CD8-positive, alpha-beta memory T cell (primary cell): ENCODE measurements around the gene SV2C. TPM values are rescaled to one million over a fixed set of nuclear protein-coding genes. Genes with fewer than 3 reads are reported as not detected.

Experiments used
- CTCF ChIA-PET: fragments of 350-600 bp; sonication (Branson Sonifier 250); formaldehyde crosslinking; loops from one replicate; lab custom pipeline; 2021; ENCODE audit warnings: antibody characterized with exemption; lab: Charles Lee
- POLR2A ChIA-PET: fragments of 350-600 bp; sonication (Branson Sonifier 250); formaldehyde crosslinking; loops from one replicate; lab custom pipeline; 2021; ENCODE audit warnings: antibody characterized with exemption; lab: Charles Lee
- DNase-seq, 5 donors: peaks; one replicate each; pipeline versions ENCODE4 v3.0.0 to v3.0.0-alpha.2; 2020 to 2022; ENCODE audit warnings: mixed read lengths in 1 of 5
- H3K27ac ChIP-seq: one replicate; pipeline ENCODE4 v1.7.0; 2013; ENCODE audit warnings: low read depth, mild to moderate bottlenecking, low read length, moderate library complexity
- H3K27me3 ChIP-seq: 2 replicates; pipeline ENCODE4 v1.7.0; 2013; ENCODE audit warnings: low read length, mild to moderate bottlenecking; ENCODE audit not compliant: insufficient read depth, poor library complexity, severe bottlenecking
- H3K36me3 ChIP-seq: 2 replicates; pipeline ENCODE4 v1.7.0; 2013; ENCODE audit warnings: mild to moderate bottlenecking, low read length, moderate library complexity; ENCODE audit not compliant: insufficient read depth
- H3K4me1 ChIP-seq: 2 replicates; pipeline ENCODE4 v1.7.0; 2013; ENCODE audit warnings: mild to moderate bottlenecking, low read length, moderate library complexity; ENCODE audit not compliant: insufficient read depth
- H3K4me3 ChIP-seq: 2 replicates; pipeline ENCODE4 v1.7.0; 2013; ENCODE audit warnings: mild to moderate bottlenecking, low read length
- H3K9me3 ChIP-seq: 2 replicates; pipeline ENCODE4 v1.7.0; 2013; ENCODE audit warnings: mild to moderate bottlenecking, low read length
- H3K27ac Mint-ChIP-seq, 8 donors: one replicate each; pipeline ENCODE4 v1.8.0; 2020 to 2021; ENCODE audit warnings: mixed read lengths in 8 of 8, mild to moderate bottlenecking in 6 of 8, inconsistent platforms in 3 of 8, moderate library complexity in 3 of 8
- H3K27me3 Mint-ChIP-seq, 2 donors: one replicate each; pipeline ENCODE4 v1.8.0; 2020 to 2021; ENCODE audit warnings: mixed read lengths in 2 of 2, mild to moderate bottlenecking in 1 of 2, moderate library complexity in 1 of 2
- H3K36me3 Mint-ChIP-seq, 3 donors: one replicate each; pipeline ENCODE4 v1.8.0; 2020 to 2021; ENCODE audit warnings: mixed read lengths in 3 of 3, inconsistent platforms in 1 of 3, mild to moderate bottlenecking in 1 of 3
- H3K4me1 Mint-ChIP-seq, 3 donors: one replicate each; pipeline ENCODE4 v1.8.0; 2020 to 2021; ENCODE audit warnings: mixed read lengths in 3 of 3, inconsistent platforms in 1 of 3, mild to moderate bottlenecking in 1 of 3
- H3K4me3 Mint-ChIP-seq, 7 donors: one replicate each; pipeline ENCODE4 v1.8.0; 2020 to 2021; ENCODE audit warnings: mixed read lengths in 7 of 7, mild to moderate bottlenecking in 6 of 7, moderate library complexity in 4 of 7, inconsistent platforms in 2 of 7
- H3K9me3 Mint-ChIP-seq, 5 donors: one replicate each; pipeline ENCODE4 v1.8.0; 2020 to 2022; ENCODE audit warnings: mixed read lengths in 5 of 5, mild to moderate bottlenecking in 3 of 5, moderate library complexity in 2 of 5, inconsistent platforms in 1 of 5
- polyA plus RNA-seq: library from polyadenylated mRNA; unstranded; fragments of 300-500 nt; fragmentation: Illumina TruSeq; gene quantifications from one replicate; pipeline ENCODE4 v1.2.3, GENCODE V29; 2021
- total RNA-seq, 2 experiments: library from RNA; stranded (reverse); gene quantifications; one replicate each; pipeline ENCODE4 v1.2.3, GENCODE V29; 2021

SV2C gene
- total and polyA plus RNA-seq, 3 experiments from 2014 or later: not detected

DNA sequence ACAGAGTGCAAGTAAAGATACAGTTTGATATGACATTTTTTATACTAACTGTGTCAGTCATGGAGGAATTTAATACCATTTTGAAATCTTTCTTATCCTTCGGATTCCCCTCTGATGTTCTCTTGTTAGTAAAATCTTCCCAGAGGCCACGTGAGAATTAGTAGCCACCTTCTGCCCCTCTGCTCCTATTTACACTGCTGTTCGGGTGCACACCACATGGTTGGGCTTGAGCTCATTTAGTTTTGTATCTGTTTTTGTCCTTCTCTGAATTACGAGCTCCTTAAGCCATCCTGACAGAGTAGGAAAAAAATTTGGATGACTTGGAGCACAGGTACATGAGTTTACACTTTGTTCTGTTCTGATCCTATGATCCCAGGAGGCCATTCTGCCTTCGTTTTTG, 109.7 kb downstream of the SV2C start:
- Mint-ChIP-seq H3K4me3 (no peak overlapping the region), H3K4me1 (no peaks in the 10 kb centered on the region), H3K27me3 (peaks cover 0 to 8% of the 10 kb centered on the region in 2 donors), H3K9me3 (no peaks in the 10 kb centered on the region), H3K27ac (peak overlapping the region in 2 of 8 donors; percentile 6 to 11), H3K36me3 (peaks cover 0 to 4% (median 2%) of the 10 kb centered on the region in 3 donors)
- no peaks in the 10 kb centered on the region for H3K36me3 ChIP-seq
- ChIA-PET POLR2A (no interaction called here), CTCF (interaction anchor here (1.0 to 1.4 kb wide), 2 partner anchors 9 to 10 kb away, joined by 3 read pairs; no protein-coding TSS in a partner anchor)
- DNase-seq: no peak
- no peaks in the 10 kb centered on the region for H3K9me3 ChIP-seq
- H3K27me3 ChIP-seq: no peaks in the 10 kb centered on the region
- H3K4me1 ChIP-seq: no peaks in the 10 kb centered on the region
- no peak overlapping the region for H3K27ac ChIP-seq
- H3K4me3 ChIP-seq: no peak overlapping the region

DNA sequence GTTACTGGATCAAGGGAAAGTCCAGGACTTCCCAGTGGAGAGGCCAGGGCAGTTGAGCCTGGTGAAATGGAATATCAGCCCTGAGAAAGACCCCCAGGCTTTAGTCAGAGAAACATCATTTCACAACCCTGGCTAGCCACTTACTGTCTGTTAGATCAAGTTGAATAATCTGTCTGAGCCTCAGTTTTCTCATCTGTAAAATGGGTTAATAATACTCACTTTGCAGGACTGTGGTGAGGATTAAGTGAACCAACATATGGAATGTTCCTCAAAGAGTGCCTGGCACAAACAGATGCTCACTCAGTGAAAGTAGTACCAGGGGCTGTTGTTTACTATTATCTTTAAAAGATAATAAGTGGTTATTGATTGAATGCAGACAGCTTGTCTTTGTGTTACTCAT, 110.5 kb downstream of the SV2C start:
- H3K36me3 Mint-ChIP-seq: peaks cover 0 to 4% (median 2%) of the 10 kb centered on the region in 3 donors
- no peak overlapping the region for H3K4me3 Mint-ChIP-seq
- no peak for DNase-seq
- CTCF ChIA-PET: interaction anchor here (1.6 kb wide), 1 partner anchor 63 kb away, joined by 4 read pairs; no protein-coding TSS in a partner anchor
- Histone ChIP-seq H3K27me3 (no peaks in the 10 kb centered on the region), H3K9me3 (no peaks in the 10 kb centered on the region), H3K4me3 (no peak overlapping the region), H3K4me1 (no peaks in the 10 kb centered on the region), H3K27ac (no peak overlapping the region), H3K36me3 (no peaks in the 10 kb centered on the region)
- POLR2A ChIA-PET: no interaction called here
- H3K4me1 Mint-ChIP-seq: no peaks in the 10 kb centered on the region
- H3K27ac Mint-ChIP-seq: no peak overlapping the region
- H3K9me3 Mint-ChIP-seq: no peaks in the 10 kb centered on the region
- H3K27me3 Mint-ChIP-seq: peaks cover 0 to 8% of the 10 kb centered on the region in 2 donors

DNA sequence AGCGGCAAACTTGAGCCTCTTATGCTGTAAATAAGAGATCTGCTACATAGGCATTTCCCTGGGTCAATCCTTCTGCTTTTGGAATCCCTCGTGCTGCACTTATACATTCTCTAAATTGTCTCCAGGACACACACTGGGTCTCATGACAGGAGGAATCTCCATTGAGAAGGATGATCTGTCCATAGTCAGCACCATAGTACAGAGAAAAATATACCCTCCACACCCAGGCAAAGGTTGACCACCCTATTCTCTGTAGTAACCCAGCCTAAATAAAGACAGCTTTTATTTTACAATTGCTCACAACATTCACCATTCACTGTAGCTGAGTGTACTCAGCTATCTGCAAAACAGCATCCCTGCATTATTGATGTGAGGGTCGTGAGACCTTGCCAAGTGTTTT, 111.2 kb downstream of the SV2C start:
- no peaks in the 10 kb centered on the region for H3K9me3 Mint-ChIP-seq
- peaks cover 1 to 3% (median 3%) of the 10 kb centered on the region in 3 donors for H3K4me1 Mint-ChIP-seq
- DNase-seq: no peak
- H3K36me3 Mint-ChIP-seq: peaks cover 0 to 4% (median 2%) of the 10 kb centered on the region in 3 donors
- H3K27ac Mint-ChIP-seq: no peak overlapping the region
- no peak overlapping the region for H3K4me3 Mint-ChIP-seq
- Histone ChIP-seq H3K4me3 (no peak overlapping the region), H3K27ac (no peak overlapping the region), H3K27me3 (no peaks in the 10 kb centered on the region), H3K36me3 (no peaks in the 10 kb centered on the region), H3K9me3 (no peaks in the 10 kb centered on the region), H3K4me1 (no peaks in the 10 kb centered on the region)
- ChIA-PET CTCF (interaction anchor here (1.6 kb wide), 1 partner anchor 62 kb away, joined by 4 read pairs; no protein-coding TSS in a partner anchor), POLR2A (no interaction called here)
- peaks cover 2 to 9% of the 10 kb centered on the region in 2 donors for H3K27me3 Mint-ChIP-seq

DNA sequence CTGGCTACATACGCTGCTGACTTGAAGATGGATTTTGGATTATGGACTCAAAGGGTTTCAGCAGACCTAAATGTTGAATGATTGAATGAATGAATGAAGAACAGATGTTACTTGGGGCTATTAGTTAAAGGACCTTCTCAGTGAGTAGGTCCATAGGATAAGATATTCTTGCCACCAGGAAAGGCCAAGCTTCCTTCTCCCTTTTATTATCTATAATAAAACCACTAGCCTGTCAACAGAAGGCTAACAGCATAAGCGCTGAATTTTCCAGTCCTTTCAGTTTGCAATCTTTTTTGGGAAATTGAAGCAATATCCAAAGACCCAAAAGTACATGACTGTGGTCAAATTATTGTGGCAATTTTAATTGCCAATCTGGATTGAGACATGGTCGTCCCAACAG, 113.3 kb downstream of the SV2C start:
- no peak overlapping the region for H3K4me3 ChIP-seq
- peaks cover 0 to 1% (median 0%) of the 10 kb centered on the region in 3 donors for H3K36me3 Mint-ChIP-seq
- peaks cover 3 to 7% (median 5%) of the 10 kb centered on the region in 3 donors for H3K4me1 Mint-ChIP-seq
- H3K27me3 Mint-ChIP-seq: peaks cover 2 to 11% of the 10 kb centered on the region in 2 donors
- no peaks in the 10 kb centered on the region for H3K9me3 Mint-ChIP-seq
- H3K36me3 ChIP-seq: no peaks in the 10 kb centered on the region
- H3K4me1 ChIP-seq: no peaks in the 10 kb centered on the region
- no peak overlapping the region for H3K27ac ChIP-seq
- H3K27ac Mint-ChIP-seq: no peak overlapping the region
- H3K9me3 ChIP-seq: no peaks in the 10 kb centered on the region
- no peak for DNase-seq
- no peaks in the 10 kb centered on the region for H3K27me3 ChIP-seq
- CTCF ChIA-PET: interaction anchor here (1.4 kb wide), 1 partner anchor 14 kb away, joined by 3 read pairs; no protein-coding TSS in a partner anchor
- no peak overlapping the region for H3K4me3 Mint-ChIP-seq
- POLR2A ChIA-PET: no interaction called here

GRCh38 chr5:76196886-76197489, 113.8 kb downstream of the SV2C start:
- no peak overlapping the region for H3K4me3 Mint-ChIP-seq
- H3K9me3 ChIP-seq: no peaks in the 10 kb centered on the region
- peaks cover 0 to 1% (median 0%) of the 10 kb centered on the region in 3 donors for H3K36me3 Mint-ChIP-seq
- CTCF ChIA-PET: no interaction called here
- H3K9me3 Mint-ChIP-seq: no peaks in the 10 kb centered on the region
- no peaks in the 10 kb centered on the region for H3K36me3 ChIP-seq
- POLR2A ChIA-PET: no interaction called here
- peaks cover 2 to 11% of the 10 kb centered on the region in 2 donors for H3K27me3 Mint-ChIP-seq
- H3K4me3 ChIP-seq: no peak overlapping the region
- no peaks in the 10 kb centered on the region for H3K27me3 ChIP-seq
- no peak overlapping the region for H3K27ac ChIP-seq
- H3K4me1 Mint-ChIP-seq: peaks cover 3 to 7% (median 5%) of the 10 kb centered on the region in 3 donors
- no peak for DNase-seq
- H3K4me1 ChIP-seq: no peaks in the 10 kb centered on the region
- H3K27ac Mint-ChIP-seq: no peak overlapping the region

- H3K27me3 Mint-ChIP-seq: peaks cover 2 to 11% of the 10 kb centered on the region in 2 donors
- H3K9me3 Mint-ChIP-seq: no peaks in the 10 kb centered on the region
- Histone ChIP-seq H3K27me3 (no peaks in the 10 kb centered on the region), H3K27ac (no peak overlapping the region), H3K4me3 (no peak overlapping the region), H3K9me3 (no peaks in the 10 kb centered on the region), H3K4me1 (no peaks in the 10 kb centered on the region), H3K36me3 (no peaks in the 10 kb centered on the region)
- H3K36me3 Mint-ChIP-seq: peaks cover 0 to 1% (median 0%) of the 10 kb centered on the region in 3 donors
- ChIA-PET CTCF (no interaction called here), POLR2A (no interaction called here)
- peaks cover 3 to 7% (median 5%) of the 10 kb centered on the region in 3 donors for H3K4me1 Mint-ChIP-seq
- no peak for DNase-seq
- H3K27ac Mint-ChIP-seq: no peak overlapping the region
- no peak overlapping the region for H3K4me3 Mint-ChIP-seq
Observed at GRCh38 chr5:76197726-76198125, 114.5 kb downstream of the SV2C start.

DNA sequence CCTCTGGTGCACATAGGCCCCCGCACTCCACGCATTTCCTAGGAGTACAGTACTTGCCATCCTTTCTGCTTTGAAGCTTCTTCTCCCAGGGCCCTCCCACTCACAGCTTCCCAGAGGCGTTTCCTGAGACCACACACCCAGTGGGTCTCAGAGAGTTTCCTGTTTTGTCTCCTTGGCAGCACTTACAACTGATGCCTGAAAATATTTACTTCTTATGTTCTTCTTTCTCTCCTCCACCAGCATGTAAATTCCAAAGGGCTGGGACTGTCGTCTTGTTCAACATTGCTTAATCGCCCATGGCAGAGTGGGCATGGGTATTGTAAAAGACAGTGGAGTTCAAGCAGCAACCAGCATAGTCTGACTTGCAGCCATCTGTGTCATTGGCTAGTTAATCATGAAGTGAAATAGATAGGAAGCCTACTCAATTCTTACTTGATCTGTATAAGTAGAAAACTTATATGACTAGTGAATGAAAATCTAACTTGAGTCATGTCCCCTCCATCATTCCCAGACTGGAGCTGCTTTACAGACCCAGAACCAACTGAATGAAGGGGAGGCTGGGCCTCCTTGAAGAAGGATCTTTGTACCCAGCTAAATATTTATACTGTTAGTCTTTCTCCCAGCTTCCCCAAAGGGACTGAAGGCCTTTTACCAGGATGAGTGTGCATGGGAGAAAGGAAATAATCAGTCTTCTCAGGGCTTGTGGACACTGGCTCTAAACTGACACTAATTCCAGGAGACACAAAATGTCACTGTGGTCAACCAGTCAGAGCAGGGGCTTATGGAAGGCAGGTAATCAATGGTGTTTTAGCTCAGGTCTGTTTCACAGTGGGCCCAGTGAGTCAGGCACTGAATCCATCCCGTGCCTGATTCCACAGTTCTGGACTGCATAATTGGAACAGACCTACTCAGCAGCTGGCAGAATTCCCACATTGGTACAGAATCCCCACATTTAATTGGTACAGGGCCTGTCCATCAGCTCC, 116.4 kb downstream of the SV2C start:
- H3K4me1 Mint-ChIP-seq: peaks cover 3 to 7% (median 5%) of the 10 kb centered on the region in 3 donors
- H3K4me3 Mint-ChIP-seq: no peak overlapping the region
- Histone ChIP-seq H3K36me3 (no peaks in the 10 kb centered on the region), H3K27ac (no peak overlapping the region), H3K27me3 (no peaks in the 10 kb centered on the region), H3K4me3 (no peak overlapping the region), H3K9me3 (no peaks in the 10 kb centered on the region), H3K4me1 (no peaks in the 10 kb centered on the region)
- CTCF ChIA-PET: interaction anchor here (0.7 kb wide), 1 partner anchor 24 kb away, joined by 3 read pairs; no protein-coding TSS in a partner anchor
- no peaks in the 10 kb centered on the region for H3K9me3 Mint-ChIP-seq
- H3K27ac Mint-ChIP-seq: peak overlapping the region in 1 of 8 donors; percentile 45
- peaks cover 0 to 1% (median 0%) of the 10 kb centered on the region in 3 donors for H3K36me3 Mint-ChIP-seq
- no peak for DNase-seq
- POLR2A ChIA-PET: no interaction called here
- H3K27me3 Mint-ChIP-seq: peaks cover 2 to 10% of the 10 kb centered on the region in 2 donors
